BLaER1 (cell line): ENCODE results near the gene SLCO2A1.
"Not testable (repeated sequence)": the region's sequence is repeated elsewhere in the genome, so short reads cannot be mapped to it uniquely, and the experiment has no call there.

Experiments used
- H3K27ac ChIP-seq: shearing (Covaris generic); formaldehyde crosslinking; 2 replicates; pipeline ENCODE4 v1.8.1; 2022
- H3K27me3 ChIP-seq: shearing (Covaris generic); formaldehyde crosslinking; 2 replicates; pipeline ENCODE4 v1.8.1; 2022
- H3K36me3 ChIP-seq: shearing (Covaris generic); formaldehyde crosslinking; 2 replicates; pipeline ENCODE4 v1.8.1; 2022
- H3K4me1 ChIP-seq: shearing (Covaris generic); formaldehyde crosslinking; 2 replicates; pipeline ENCODE4 v1.8.1; 2022
- H3K4me2 ChIP-seq: shearing (Covaris generic); formaldehyde crosslinking; 2 replicates; pipeline ENCODE4 v1.8.1; 2022
- H3K4me3 ChIP-seq: shearing (Covaris generic); formaldehyde crosslinking; 2 replicates; pipeline ENCODE4 v1.8.1; 2022
- H3K9ac ChIP-seq: shearing (Covaris generic); formaldehyde crosslinking; 2 replicates; pipeline ENCODE4 v1.8.1; 2022
- H3K9me3 ChIP-seq: shearing (Covaris generic); formaldehyde crosslinking; 2 replicates; pipeline ENCODE4 v1.8.1; 2022
- H4K20me1 ChIP-seq: shearing (Covaris generic); formaldehyde crosslinking; 2 replicates; pipeline ENCODE4 v1.8.1; 2022
- Cebpa-rat ChIP-seq: shearing (Covaris generic); IDR thresholded peaks from 2 replicates; pipeline ENCODE4 v1.8.1; 2022

Gene SLCO2A1

GRCh38 chr3:134073583-134073945 lies 43.8 kb upstream of the SLCO2A1 start:
- no peak for TF ChIP-seq Cebpa-rat
- H3K9ac ChIP-seq, result no peak overlapping the region
- H3K9me3 ChIP-seq, result no peaks in the 10 kb centered on the region
- no peak overlapping the region for H3K27ac ChIP-seq
- H3K4me1 ChIP-seq, result no peaks in the 10 kb centered on the region
- H3K27me3 ChIP-seq, result no peaks in the 10 kb centered on the region
- no peaks in the 10 kb centered on the region for H4K20me1 ChIP-seq
- H3K4me3 ChIP-seq, result no peak overlapping the region
- H3K4me2 ChIP-seq, result no peak overlapping the region
- no peaks in the 10 kb centered on the region for H3K36me3 ChIP-seq

DNA sequence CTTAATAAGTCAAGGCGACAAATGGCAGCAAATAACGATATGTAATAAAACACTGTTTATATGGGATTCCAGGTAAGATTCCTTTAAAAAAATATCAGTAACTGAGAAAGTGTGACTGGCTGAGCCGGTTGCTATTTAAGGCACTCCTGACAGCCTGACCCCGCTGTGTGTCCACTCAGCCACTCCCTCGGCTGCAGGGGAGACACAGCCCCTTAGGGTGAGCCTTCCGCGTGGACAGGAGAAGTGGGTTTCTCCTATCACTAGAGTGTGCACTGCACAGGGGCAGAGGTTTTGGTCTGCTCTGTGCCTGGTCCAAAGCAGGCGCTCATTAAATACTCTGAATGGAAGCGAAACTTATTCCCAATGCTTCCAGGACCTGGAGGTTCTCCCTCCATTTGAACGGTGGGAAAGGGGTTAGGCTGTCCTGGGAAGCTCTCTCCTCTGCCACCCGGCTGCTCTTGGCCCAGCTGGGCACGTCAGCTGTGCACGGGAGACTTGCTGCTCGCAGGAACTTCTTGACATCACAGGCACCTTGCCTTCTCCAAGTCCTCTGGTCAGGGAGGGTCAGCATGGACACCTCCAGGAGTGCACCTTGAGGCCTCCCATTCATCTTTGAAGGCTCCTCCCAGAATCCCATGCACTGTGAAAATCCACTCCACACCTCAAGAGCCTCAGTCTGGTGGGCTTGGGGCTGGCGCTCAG lies 43.3 kb upstream of the SLCO2A1 start:
- Histone ChIP-seq H3K27ac (no peak overlapping the region), H3K4me3 (no peak overlapping the region), H4K20me1 (no peaks in the 10 kb centered on the region), H3K9ac (no peak overlapping the region), H3K9me3 (no peaks in the 10 kb centered on the region), H3K27me3 (no peaks in the 10 kb centered on the region), H3K4me2 (no peak overlapping the region), H3K4me1 (no peaks in the 10 kb centered on the region), H3K36me3 (no peaks in the 10 kb centered on the region)
- no peak for TF ChIP-seq Cebpa-rat

DNA sequence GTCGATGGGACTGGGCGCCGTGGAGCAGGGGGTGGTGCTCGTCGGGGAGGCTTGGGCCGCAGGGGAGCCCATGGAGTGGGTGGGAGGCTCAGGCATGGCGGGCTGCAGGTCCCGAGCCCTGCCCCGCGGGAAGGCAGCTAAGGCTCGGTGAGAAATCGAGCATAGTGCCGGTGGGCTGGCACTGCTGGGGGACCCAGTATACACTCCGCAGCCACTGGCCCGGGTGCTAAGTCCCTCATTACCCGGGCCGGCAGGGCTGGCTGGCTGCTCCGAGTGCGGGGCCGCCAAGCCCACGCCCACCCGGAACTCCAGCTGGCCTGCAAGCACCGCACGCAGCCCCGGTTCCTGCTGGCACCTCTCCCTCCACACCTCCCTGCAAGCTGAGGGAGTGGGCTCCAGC lies 40.6 kb upstream of the SLCO2A1 start:
- not testable (repeated sequence) for H3K27ac ChIP-seq, H3K4me3 ChIP-seq, H3K9me3 ChIP-seq, H3K9ac ChIP-seq, H3K4me2 ChIP-seq, H3K36me3 ChIP-seq, H3K4me1 ChIP-seq, H3K27me3 ChIP-seq, H4K20me1 ChIP-seq

DNA sequence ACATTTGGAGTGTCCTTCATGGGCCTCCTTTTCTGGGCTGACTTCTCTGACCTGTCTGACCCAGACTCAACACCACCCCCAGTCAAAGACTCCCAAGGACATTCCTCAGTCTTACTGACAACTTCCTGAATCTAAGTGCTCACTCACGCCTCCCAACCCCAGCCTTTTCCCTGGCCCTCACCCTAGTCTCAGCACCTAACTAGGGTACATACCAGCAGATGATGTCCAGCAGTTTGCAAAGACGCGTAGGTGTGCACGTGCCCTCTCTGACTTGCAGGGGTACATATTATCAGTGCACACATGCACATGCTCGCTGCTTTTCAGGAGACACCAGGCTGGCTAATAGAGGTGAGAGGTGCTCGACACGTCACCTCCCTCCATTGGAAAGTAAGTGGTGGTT lies 38.7 kb upstream of the SLCO2A1 start:
- H3K9ac ChIP-seq, result no peak overlapping the region
- TF ChIP-seq Cebpa-rat, result no peak
- no peak overlapping the region for H3K4me3 ChIP-seq

GRCh38 chr3:134067531-134068161 lies 37.9 kb upstream of the SLCO2A1 start:
- no peak overlapping the region for H3K27ac ChIP-seq
- no peak for TF ChIP-seq Cebpa-rat
- no peak overlapping the region for H3K9ac ChIP-seq
- H3K27me3 ChIP-seq, result no peaks in the 10 kb centered on the region
- H3K4me3 ChIP-seq, result no peak overlapping the region
- no peaks in the 10 kb centered on the region for H3K36me3 ChIP-seq
- H3K9me3 ChIP-seq, result no peaks in the 10 kb centered on the region
- H3K4me1 ChIP-seq, result no peaks in the 10 kb centered on the region
- H4K20me1 ChIP-seq, result no peaks in the 10 kb centered on the region
- H3K4me2 ChIP-seq, result no peak overlapping the region

More for the DNA sequence above, 38.7 kb upstream of the SLCO2A1 start:
- no peaks in the 10 kb centered on the region for H3K4me1 ChIP-seq
- H3K9me3 ChIP-seq, result no peaks in the 10 kb centered on the region
- H4K20me1 ChIP-seq, result no peaks in the 10 kb centered on the region
- no peak overlapping the region for H3K4me2 ChIP-seq
- no peak overlapping the region for H3K27ac ChIP-seq
- no peaks in the 10 kb centered on the region for H3K27me3 ChIP-seq
- H3K36me3 ChIP-seq, result no peaks in the 10 kb centered on the region

- H4K20me1 ChIP-seq, result no peaks in the 10 kb centered on the region
- H3K9ac ChIP-seq, result no peak overlapping the region
- H3K36me3 ChIP-seq, result no peaks in the 10 kb centered on the region
- H3K27me3 ChIP-seq, result no peaks in the 10 kb centered on the region
- no peak overlapping the region for H3K27ac ChIP-seq
- H3K9me3 ChIP-seq, result no peaks in the 10 kb centered on the region
- no peak for TF ChIP-seq Cebpa-rat
- H3K4me2 ChIP-seq, result no peak overlapping the region
- H3K4me3 ChIP-seq, result no peak overlapping the region
- no peaks in the 10 kb centered on the region for H3K4me1 ChIP-seq
These were observed 37.2 kb upstream of the SLCO2A1 start for GRCh38 chr3:134066651-134067530.

GRCh38 chr3:134066158-134066541 lies 36.4 kb upstream of the SLCO2A1 start:
- Histone ChIP-seq H3K27me3 (no peaks in the 10 kb centered on the region), H4K20me1 (no peaks in the 10 kb centered on the region), H3K9ac (no peak overlapping the region), H3K4me2 (no peak overlapping the region), H3K4me3 (no peak overlapping the region), H3K27ac (no peak overlapping the region), H3K9me3 (no peaks in the 10 kb centered on the region), H3K36me3 (no peaks in the 10 kb centered on the region), H3K4me1 (no peaks in the 10 kb centered on the region)
- TF ChIP-seq Cebpa-rat, result no peak

DNA sequence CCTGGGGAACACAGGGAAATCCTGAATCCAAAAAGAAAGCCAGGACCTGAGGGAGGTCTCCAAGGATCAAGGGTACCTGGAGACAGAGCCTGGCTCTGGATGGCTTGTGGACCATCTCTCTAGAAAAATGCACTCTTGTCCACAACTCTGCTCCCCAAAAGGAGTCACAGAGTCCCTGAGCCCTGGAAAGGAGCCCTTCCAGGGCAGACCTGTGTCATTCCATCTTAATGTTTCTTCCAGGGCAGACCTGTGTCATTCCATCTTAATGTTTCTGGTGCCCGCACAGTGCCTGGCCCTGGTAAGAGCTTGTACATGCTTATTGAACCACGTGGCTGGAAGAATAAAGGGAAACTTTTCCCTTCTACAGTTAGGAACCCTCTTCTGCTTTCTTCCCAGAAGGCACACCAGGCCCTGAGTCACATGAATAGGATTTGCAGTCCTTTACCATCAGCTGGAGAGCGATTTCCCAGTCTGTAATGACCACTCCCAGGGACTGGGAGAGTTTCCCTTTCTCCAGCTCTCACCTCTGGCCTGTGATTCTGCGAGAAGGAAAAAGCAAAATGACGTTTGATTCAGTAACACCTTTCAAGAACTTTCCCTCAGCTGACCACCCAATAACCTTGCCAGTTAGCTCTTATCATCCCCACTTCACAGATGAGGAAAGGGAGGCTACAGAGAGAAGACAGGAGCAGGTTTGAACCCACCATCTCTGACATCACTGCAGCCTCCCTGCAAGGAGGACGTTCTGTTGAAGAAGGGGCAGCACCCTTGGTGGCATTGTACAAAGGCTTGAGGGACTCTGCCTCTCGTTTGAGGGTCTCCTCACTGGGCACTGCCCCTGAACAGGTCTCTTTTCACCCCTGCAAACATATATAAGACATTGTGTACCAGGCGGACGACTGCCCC lies 35.8 kb upstream of the SLCO2A1 start:
- no peaks in the 10 kb centered on the region for H3K36me3 ChIP-seq
- H3K4me2 ChIP-seq, result no peak overlapping the region
- no peaks in the 10 kb centered on the region for H3K4me1 ChIP-seq
- no peak for TF ChIP-seq Cebpa-rat
- H3K9ac ChIP-seq, result no peak overlapping the region
- H3K4me3 ChIP-seq, result no peak overlapping the region
- H3K9me3 ChIP-seq, result no peaks in the 10 kb centered on the region
- H3K27ac ChIP-seq, result no peak overlapping the region
- H4K20me1 ChIP-seq, result no peaks in the 10 kb centered on the region
- no peaks in the 10 kb centered on the region for H3K27me3 ChIP-seq

DNA sequence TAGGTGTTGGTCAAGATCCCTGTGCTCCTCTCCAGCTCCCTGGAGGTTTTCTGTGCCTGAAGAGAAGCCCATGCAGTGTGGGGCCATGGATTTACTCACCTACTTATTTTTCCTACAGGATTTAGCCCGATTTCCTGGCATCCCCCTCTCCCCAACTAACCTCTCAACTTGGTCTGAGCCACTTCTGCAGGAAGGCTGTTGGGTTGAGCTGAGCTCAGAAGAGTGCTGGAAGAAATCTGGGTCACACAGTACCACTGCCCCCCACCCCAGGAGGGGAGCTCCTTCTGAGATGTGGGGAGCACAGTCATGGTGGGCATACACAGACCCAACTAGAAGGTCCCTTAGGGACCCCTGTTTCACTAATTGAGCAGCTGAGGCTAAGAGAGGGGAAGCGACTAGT lies 34.4 kb upstream of the SLCO2A1 start:
- no peaks in the 10 kb centered on the region for H3K36me3 ChIP-seq
- TF ChIP-seq Cebpa-rat, result no peak
- no peaks in the 10 kb centered on the region for H3K9me3 ChIP-seq
- no peaks in the 10 kb centered on the region for H3K27me3 ChIP-seq
- no peak overlapping the region for H3K27ac ChIP-seq
- no peak overlapping the region for H3K4me3 ChIP-seq
- no peak overlapping the region for H3K9ac ChIP-seq
- H4K20me1 ChIP-seq, result no peaks in the 10 kb centered on the region
- H3K4me1 ChIP-seq, result no peaks in the 10 kb centered on the region
- H3K4me2 ChIP-seq, result no peak overlapping the region
